HG03354 (cell line): Measurements from ENCODE around the gene CREB3L1.

Experiments used
- ATAC-seq: cut with Tn5 transposase; IDR thresholded peaks from one replicate; pipeline ENCODE4 v1.9.1; 2021; ENCODE audit warnings: mild to moderate bottlenecking; ENCODE audit not compliant: unreplicated experiment, poor library complexity, severe bottlenecking

CREB3L1 gene

DNA sequence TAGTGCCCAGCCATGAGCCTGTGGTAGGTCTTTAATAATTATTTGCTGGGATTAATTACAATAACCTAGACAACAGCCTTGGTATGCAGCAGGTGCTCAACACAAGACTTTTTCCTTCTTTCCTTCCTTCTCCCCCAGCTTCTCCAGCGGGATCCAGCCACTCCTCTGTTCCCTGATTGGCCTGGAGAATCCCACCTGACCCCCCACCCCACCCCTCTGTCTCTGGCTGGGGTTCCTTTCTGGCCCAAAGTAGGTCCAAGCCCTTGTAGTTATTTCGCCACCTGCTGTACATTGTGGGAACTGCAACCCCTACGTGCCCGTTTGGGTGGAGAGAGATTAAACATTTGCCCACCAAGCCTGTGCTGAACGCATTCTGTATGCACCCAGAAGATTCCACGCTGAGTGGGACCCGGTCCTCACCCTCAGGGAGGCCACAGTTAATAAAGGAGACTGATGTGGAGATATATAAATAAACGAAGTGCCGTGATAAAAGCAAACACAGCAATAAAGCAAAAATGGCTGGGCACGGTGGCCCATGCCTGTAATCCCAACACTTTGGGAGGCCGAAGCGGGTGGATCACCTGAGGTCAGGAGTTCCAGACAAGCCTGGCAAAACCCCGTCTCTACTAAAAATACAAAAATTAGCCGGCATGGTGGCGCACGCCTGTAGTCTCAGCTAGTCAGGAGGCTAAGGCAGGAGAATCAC lies 37.7 kb downstream of the CREB3L1 start:
- ATAC-seq, result no peak

GRCh38 chr11:46315783-46316563 lies 38.5 kb downstream of the CREB3L1 start:
- ATAC-seq, result no peak

DNA sequence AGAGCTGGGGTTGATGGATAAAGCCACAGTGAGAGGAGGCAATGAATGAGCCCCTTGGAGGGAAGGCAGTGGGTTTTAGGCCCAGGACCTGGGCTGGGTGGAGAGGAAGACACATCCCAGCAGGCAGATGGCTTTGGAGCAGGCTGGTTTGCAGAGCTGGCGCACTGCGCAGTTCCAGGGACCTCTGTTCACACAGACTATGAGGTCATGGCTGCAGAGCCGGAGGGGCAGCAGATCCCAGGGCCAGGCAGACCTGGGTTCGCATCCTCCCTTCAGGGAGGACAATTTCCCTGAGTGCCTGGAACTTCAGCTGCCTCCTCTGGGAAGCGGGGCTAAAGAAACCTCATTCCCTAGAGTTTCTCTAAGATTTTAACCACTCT lies 41.6 kb downstream of the CREB3L1 start:
- ATAC-seq, result no peak

- no peak for ATAC-seq
These were observed 44.3 kb downstream of the CREB3L1 start for GRCh38 chr11:46321757-46322156.

DNA sequence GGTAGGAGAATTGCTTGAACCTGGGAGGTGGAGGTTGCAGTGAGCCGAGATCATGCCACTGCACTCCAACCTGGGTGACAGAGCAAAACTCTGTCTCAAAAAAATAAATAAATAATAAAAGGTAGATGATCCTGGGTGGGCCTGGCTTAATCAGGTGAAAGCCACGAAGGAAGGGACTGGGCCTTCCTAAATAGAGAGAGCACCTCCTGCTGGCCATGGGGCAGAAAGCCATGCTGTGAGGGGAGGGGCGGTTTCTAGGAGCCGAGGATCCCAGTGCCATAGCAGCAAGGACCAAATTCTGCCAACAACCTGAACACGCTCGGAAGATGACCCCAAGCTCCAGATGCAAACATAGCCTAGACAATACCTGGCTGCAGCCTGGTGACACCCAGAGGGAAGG lies 45.3 kb downstream of the CREB3L1 start:
- no peak for ATAC-seq

GRCh38 chr11:46326813-46327416 lies 49.5 kb downstream of the CREB3L1 start:
- ATAC-seq, result no peak

DNA sequence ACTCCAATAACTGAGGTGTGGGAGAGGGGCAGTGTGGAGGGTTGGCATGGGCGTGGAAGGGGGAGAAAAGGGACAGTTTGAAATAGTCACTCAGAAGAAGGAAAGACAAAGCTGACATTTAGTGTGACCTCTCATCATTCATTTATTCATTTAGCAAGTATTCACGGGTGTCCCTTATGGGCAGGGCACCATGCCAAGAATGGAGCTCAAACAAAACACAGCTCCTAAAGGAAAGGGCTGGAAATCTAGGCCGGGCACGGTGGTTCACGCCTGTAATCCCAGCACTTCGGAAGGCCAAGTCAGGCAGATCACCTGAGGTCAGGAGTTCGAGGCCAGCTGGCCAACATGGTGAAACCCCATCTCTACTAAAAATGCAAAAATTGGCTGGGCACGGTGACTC lies 50.4 kb downstream of the CREB3L1 start:
- no peak for ATAC-seq

DNA sequence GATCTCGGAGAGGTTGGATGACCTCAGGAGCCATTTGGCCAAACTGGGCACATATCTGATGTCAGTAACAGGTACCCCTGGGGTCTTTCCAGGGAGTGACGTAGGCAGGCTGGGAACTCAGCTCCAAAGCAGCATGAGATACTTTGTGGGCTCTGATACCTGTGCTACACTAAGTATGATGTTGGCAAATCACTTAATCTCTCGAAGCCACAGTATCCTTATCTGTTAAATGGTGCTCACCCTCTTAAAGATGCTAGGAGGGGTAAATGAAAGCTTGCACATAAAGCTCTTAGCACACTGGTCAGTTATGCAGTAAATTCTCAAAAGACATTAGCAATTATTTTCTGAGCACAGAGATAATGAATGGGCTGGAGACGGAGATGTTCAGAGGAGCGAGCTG lies 52.7 kb downstream of the CREB3L1 start:
- no peak for ATAC-seq

DNA sequence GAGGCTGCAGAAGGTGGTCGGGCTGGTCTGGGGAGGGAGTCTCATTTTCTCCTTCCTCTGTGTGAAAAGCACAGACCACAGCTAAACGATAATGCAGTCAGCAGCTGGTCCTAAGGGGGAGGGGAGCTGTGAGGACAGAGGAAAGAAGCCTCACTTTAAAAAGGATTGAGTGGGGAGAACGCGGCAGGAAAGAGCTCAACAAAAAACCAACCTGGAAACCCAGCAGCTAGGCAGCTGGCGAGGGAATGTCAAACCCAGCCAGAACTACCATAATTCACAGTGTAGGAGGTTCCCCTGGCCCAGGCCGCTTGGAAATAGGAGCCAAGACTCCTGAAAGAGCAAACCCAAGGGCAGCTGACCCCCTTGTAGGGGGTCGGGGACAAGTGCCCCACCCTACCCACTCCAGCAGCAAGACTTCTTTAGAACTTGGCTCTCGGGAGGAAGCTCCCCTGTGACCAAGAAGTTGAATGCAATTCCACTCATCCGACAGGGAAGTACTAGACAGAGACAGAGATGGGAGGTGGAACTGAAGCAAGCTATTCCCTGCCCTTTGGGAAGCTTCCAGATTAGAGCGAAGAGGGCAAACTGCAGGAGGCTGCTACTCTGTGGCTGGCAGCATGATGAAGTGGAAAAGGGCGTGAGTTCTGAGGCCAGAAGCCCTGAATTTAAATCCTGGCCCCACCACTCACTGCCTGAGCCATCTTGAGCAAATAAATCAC lies 53.3 kb downstream of the CREB3L1 start:
- ATAC-seq, result no peak

DNA sequence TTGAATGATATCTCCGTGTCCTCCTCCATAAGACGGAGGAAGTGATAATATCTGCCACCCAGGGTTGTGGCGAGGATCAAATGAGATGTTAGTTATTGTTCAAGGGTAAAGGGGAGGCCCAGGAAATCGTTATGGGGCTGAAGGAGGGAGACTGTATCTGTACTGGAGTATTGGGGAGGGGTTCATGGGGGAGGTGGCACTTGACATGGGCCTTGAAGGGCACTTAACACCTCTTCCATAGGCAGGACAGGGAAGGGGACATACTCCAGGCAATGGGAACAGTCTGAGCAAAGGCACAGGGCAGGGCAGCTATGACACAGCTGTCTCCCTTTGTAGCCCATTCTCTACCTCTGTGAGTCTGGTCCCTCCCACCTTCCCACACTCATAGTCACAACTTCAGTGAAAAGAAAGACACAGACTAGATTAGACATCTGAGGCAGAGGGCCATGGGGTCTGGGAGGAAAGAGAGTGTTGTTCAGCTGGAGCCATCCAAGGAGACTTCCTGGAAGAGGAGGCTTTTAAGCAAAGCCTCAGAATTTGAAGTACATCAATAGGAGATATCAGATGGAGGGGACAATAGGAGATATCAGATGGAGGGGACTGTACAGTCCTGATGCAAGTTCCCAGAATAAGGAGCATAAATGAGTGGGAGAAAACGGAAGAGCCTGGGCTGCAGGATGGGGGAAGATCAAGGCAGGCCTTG lies 54.0 kb downstream of the CREB3L1 start:
- no peak for ATAC-seq

- ATAC-seq, result no peak
These were observed 54.7 kb downstream of the CREB3L1 start for GRCh38 chr11:46332093-46332567.

- no peak for ATAC-seq
These were observed 55.3 kb downstream of the CREB3L1 start for GRCh38 chr11:46332568-46333393.

DNA sequence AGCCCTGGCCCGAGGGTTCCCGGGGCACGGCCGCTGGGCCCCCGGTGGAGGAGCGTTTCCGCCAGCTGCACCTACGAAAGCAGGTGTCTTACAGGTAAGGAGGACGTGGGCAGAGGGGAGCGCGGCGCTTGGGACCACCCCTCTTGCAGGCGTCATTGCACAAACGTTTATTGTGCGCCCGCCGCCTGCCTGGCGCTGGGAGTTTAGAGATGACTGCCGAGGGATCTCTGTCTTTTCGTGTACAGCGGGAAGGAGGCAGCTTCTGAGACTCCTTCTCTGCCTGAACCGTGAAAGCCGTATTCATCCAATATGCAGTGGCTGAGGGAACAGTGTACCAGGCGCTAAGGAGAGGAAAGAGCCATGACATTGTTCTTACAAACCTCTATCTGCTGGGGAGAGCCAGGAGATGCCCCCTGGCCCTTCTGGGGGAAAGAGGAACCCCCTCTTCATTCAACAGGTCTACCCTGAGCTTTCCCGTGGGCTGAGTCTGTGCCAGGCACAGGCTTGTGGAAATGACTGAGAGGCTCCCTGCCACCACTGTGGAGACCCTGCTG lies 56.0 kb downstream of the CREB3L1 start:
- no peak for ATAC-seq

GRCh38 chr11:46334211-46334610 lies 56.7 kb downstream of the CREB3L1 start:
- ATAC-seq, result no peak

DNA sequence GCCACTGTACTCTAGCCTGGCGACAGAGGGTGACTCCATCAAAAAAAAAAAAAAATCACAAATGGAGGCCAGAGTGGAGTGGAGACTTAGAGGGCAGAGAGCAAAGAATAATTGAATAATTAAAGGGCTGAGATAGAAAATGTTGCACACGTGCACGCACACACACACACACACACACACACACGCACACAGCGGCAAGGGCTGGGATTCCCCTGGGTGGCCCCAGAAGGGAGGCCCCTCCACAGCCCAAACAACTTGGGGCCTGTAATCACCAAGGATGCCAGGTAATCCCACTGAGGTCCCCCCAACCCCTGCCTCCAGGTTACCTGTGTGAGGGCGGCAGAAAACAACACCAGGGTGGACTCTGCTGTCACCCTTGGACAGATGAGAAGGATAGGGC lies 57.8 kb downstream of the CREB3L1 start:
- no peak for ATAC-seq

- ATAC-seq, result no peak
These were observed 58.6 kb downstream of the CREB3L1 start for GRCh38 chr11:46335890-46336562.

- no peak for ATAC-seq
These were observed 59.2 kb downstream of the CREB3L1 start for GRCh38 chr11:46336563-46337180.
